HG02610 (cell line): ENCODE results near the gene SPDYE6.
"Not testable (repeated sequence)": the region's sequence is repeated elsewhere in the genome, so short reads cannot be mapped to it uniquely, and the experiment has no call there.

Source experiments
- ATAC-seq: cut with Tn5 transposase; IDR thresholded peaks from one replicate; pipeline ENCODE4 v1.9.1; 2021; ENCODE audit warnings: mild to moderate bottlenecking, moderate library complexity; ENCODE audit not compliant: unreplicated experiment

Gene SPDYE6

GRCh38 chr7:102364394-102364886, 8.2 kb upstream of the SPDYE6 start:
- not testable (repeated sequence) for ATAC-seq

GRCh38 chr7:102363549-102364393, 7.5 kb upstream of the SPDYE6 start:
- peak; percentile 99 for ATAC-seq

- not testable (repeated sequence) for ATAC-seq
Measured at GRCh38 chr7:102346983-102347382, 9.3 kb downstream of the SPDYE6 start.

GRCh38 chr7:102340599-102341368, 15.5 kb downstream of the SPDYE6 start:
- ATAC-seq: not testable (repeated sequence)

- ATAC-seq: not testable (repeated sequence)
Measured at GRCh38 chr7:102337420-102337819, 18.8 kb downstream of the SPDYE6 start.

GRCh38 chr7:102337002-102337401, 19.2 kb downstream of the SPDYE6 start:
- not testable (repeated sequence) for ATAC-seq

- not testable (repeated sequence) for ATAC-seq
Measured at GRCh38 chr7:102335574-102335973, 20.7 kb downstream of the SPDYE6 start.

- ATAC-seq: not testable (repeated sequence)
Measured at GRCh38 chr7:102330666-102331460, 25.4 kb downstream of the SPDYE6 start.

- not testable (repeated sequence) for ATAC-seq
Measured at GRCh38 chr7:102329366-102329765, 26.9 kb downstream of the SPDYE6 start.

GRCh38 chr7:102328863-102329262, 27.4 kb downstream of the SPDYE6 start:
- not testable (repeated sequence) for ATAC-seq

GRCh38 chr7:102327183-102327582, 29.1 kb downstream of the SPDYE6 start:
- ATAC-seq: not testable (repeated sequence)

GRCh38 chr7:102326157-102326889, 29.9 kb downstream of the SPDYE6 start:
- ATAC-seq: no peak

GRCh38 chr7:102325106-102325505, 31.1 kb downstream of the SPDYE6 start:
- not testable (repeated sequence) for ATAC-seq

- ATAC-seq: no peak
Measured at GRCh38 chr7:102323914-102324195, 32.4 kb downstream of the SPDYE6 start.

- no peak for ATAC-seq
Measured at GRCh38 chr7:102322202-102322715, 34.0 kb downstream of the SPDYE6 start.

GRCh38 chr7:102321351-102322201, 34.7 kb downstream of the SPDYE6 start:
- ATAC-seq: no peak

- no peak for ATAC-seq
Measured at GRCh38 chr7:102320601-102321350, 35.5 kb downstream of the SPDYE6 start.

GRCh38 chr7:102320181-102320580, 36.1 kb downstream of the SPDYE6 start:
- no peak for ATAC-seq
